Ascending aorta (tissue), 2 donors: ENCODE data around the gene SLIT3. TPM values are rescaled to one million over a fixed set of nuclear protein-coding genes. Genes with fewer than 3 reads are reported as not detected.

Experiments used
- DNase-seq, 2 donors: peaks; one replicate each; pipeline ENCODE4 v3.0.0-alpha.2; 2019; ENCODE audit warnings: low spot score in 2 of 2
- H3K27ac ChIP-seq, 2 donors: fragments of 200-600 bp; sonication (generic); one replicate each; pipeline ENCODE4 v1.5.1; 2016 to 2017; ENCODE audit warnings: mild to moderate bottlenecking in 1 of 2
- H3K27me3 ChIP-seq: fragments of 200-600 bp; sonication (generic); one replicate; pipeline ENCODE4 v1.5.1; 2017
- H3K36me3 ChIP-seq, 2 donors: fragments of 200-600 bp; sonication (generic); one replicate each; pipeline ENCODE4 v1.5.1; 2016
- H3K4me1 ChIP-seq, 2 donors: fragments of 200-600 bp; sonication (generic); one replicate each; pipeline ENCODE4 v1.5.1; 2016 to 2017; ENCODE audit warnings: mild to moderate bottlenecking in 1 of 2
- H3K4me3 ChIP-seq, 2 donors: fragments of 200-600 bp; sonication (generic); one replicate each; pipeline ENCODE4 v1.5.1; 2016 to 2017; ENCODE audit warnings: mild to moderate bottlenecking in 1 of 2
- H3K9me3 ChIP-seq, 2 donors: fragments of 200-600 bp; sonication (generic); one replicate each; pipeline ENCODE4 v1.5.1; 2016
- CTCF ChIP-seq, 3 experiments: fragments of 200-600 bp in 2 of 3; fragments of 450-650 bp in 1 of 3; sonication (generic) in 2 of 3; IDR thresholded peaks; one replicate each; pipeline ENCODE4 v1.5.1; 2016 to 2019; ENCODE audit warnings: antibody characterized with exemption in 3 of 3, mild to moderate bottlenecking in 1 of 3, moderate library complexity in 1 of 3
- intact Hi-C: fragments of 100-400 bp; cut with DNase I; formaldehyde crosslinking; loops from one replicate; pipeline ENCODE4 v1.15.1; 2023
- total RNA-seq: library from RNA; depleted of rRNA; stranded (reverse); fragments of >200 nt; gene quantifications from one replicate; pipeline ENCODE4 v1.1.0, GENCODE V29; 2016

Gene SLIT3
- total RNA-seq, 1 donor from 2014 or later, result 128 TPM

GRCh38 chr5:168669668-168670378, 631.1 kb downstream of the SLIT3 start:
- H3K4me1 ChIP-seq, result no peaks in the 10 kb centered on the region
- no peaks in the 10 kb centered on the region for H3K27me3 ChIP-seq
- no peak overlapping the region for H3K27ac ChIP-seq
- no peak overlapping the region for H3K4me3 ChIP-seq
- intact Hi-C loops, result no loop called here
- peaks cover 4 to 40% of the 10 kb centered on the region in 2 donors for H3K36me3 ChIP-seq
- H3K9me3 ChIP-seq, result no peaks in the 10 kb centered on the region
- no peak for DNase-seq
- TF ChIP-seq CTCF (IDR thresholded peaks at IDR 0.05), result no peak

GRCh38 chr5:168669156-168669555, 631.8 kb downstream of the SLIT3 start:
- no peak for TF ChIP-seq CTCF (IDR thresholded peaks at IDR 0.05)
- H3K27me3 ChIP-seq, result no peaks in the 10 kb centered on the region
- no peak for DNase-seq
- H3K27ac ChIP-seq, result no peak overlapping the region
- H3K9me3 ChIP-seq, result no peaks in the 10 kb centered on the region
- H3K36me3 ChIP-seq, result peaks cover 8 to 40% of the 10 kb centered on the region in 2 donors
- intact Hi-C loops, result no loop called here
- no peaks in the 10 kb centered on the region for H3K4me1 ChIP-seq
- no peak overlapping the region for H3K4me3 ChIP-seq

- Histone ChIP-seq H3K36me3 (peaks cover 8 to 40% of the 10 kb centered on the region in 2 donors), H3K27me3 (no peaks in the 10 kb centered on the region), H3K4me1 (no peaks in the 10 kb centered on the region), H3K27ac (no peak overlapping the region), H3K4me3 (no peak overlapping the region), H3K9me3 (no peaks in the 10 kb centered on the region)
- DNase-seq, result no peak
- intact Hi-C loops, result no loop called here
- TF ChIP-seq CTCF (IDR thresholded peaks at IDR 0.05), result no peak
These were observed 632.9 kb downstream of the SLIT3 start for GRCh38 chr5:168668078-168668477.

- Histone ChIP-seq H3K36me3 (peaks cover 8 to 33% of the 10 kb centered on the region in 2 donors), H3K4me3 (no peak overlapping the region), H3K9me3 (no peaks in the 10 kb centered on the region), H3K27me3 (no peaks in the 10 kb centered on the region), H3K4me1 (no peaks in the 10 kb centered on the region), H3K27ac (no peak overlapping the region)
- no peak for TF ChIP-seq CTCF (IDR thresholded peaks at IDR 0.05)
- intact Hi-C loops, result no loop called here
- DNase-seq, result no peak
These were observed 633.6 kb downstream of the SLIT3 start for GRCh38 chr5:168667301-168667840.

GRCh38 chr5:168666356-168666755, 634.6 kb downstream of the SLIT3 start:
- Histone ChIP-seq H3K4me1 (no peaks in the 10 kb centered on the region), H3K36me3 (peaks cover 8 to 31% of the 10 kb centered on the region in 2 donors), H3K9me3 (no peaks in the 10 kb centered on the region), H3K27ac (no peak overlapping the region), H3K4me3 (no peak overlapping the region), H3K27me3 (no peaks in the 10 kb centered on the region)
- TF ChIP-seq CTCF (IDR thresholded peaks at IDR 0.05), result no peak
- intact Hi-C loops, result no loop called here
- no peak for DNase-seq
